Globus pallidus (tissue), 1 donor: ENCODE results near the gene PNPO.
"Not testable (repeated sequence)": the region's sequence is repeated elsewhere in the genome, so short reads cannot be mapped to it uniquely, and the experiment has no call there.

Experiments used
- DNase-seq: peaks from one replicate; pipeline ENCODE4 v3.0.0-alpha.2; 2015; ENCODE audit warnings: low spot score

The PNPO gene

GRCh38 chr17:47918006-47918405, 23.4 kb upstream of the PNPO start:
- DNase-seq = no peak

- DNase-seq = no peak
Measured at GRCh38 chr17:47918991-47919390, 22.4 kb upstream of the PNPO start.

- not testable (repeated sequence) for DNase-seq
Measured at GRCh38 chr17:47919889-47920288, 21.5 kb upstream of the PNPO start.

GRCh38 chr17:47924785-47925677, 16.3 kb upstream of the PNPO start:
- DNase-seq = no peak

GRCh38 chr17:47925678-47925988, 15.7 kb upstream of the PNPO start:
- no peak for DNase-seq

- DNase-seq = no peak
Measured at GRCh38 chr17:47927821-47928400, 13.5 kb upstream of the PNPO start.

- no peak for DNase-seq
Measured at GRCh38 chr17:47928415-47928814, 13.0 kb upstream of the PNPO start.

- no peak for DNase-seq
Measured at GRCh38 chr17:47929218-47930000, 12.0 kb upstream of the PNPO start.

GRCh38 chr17:47931848-47932247, 9.5 kb upstream of the PNPO start:
- no peak for DNase-seq

GRCh38 chr17:47934856-47935255, 6.5 kb upstream of the PNPO start:
- DNase-seq = no peak

- DNase-seq = not testable (repeated sequence)
Measured at GRCh38 chr17:47935468-47935867, 5.9 kb upstream of the PNPO start.

- DNase-seq = no peak
Measured at GRCh38 chr17:47935961-47936360, 5.4 kb upstream of the PNPO start.

GRCh38 chr17:47937941-47938340, 3.4 kb upstream of the PNPO start:
- DNase-seq = no peak

GRCh38 chr17:47942096-47942510, 732 bp downstream of the PNPO start:
- DNase-seq = no peak

GRCh38 chr17:47942568-47942967, 1.2 kb downstream of the PNPO start:
- no peak for DNase-seq

GRCh38 chr17:47945080-47945479, 3.7 kb downstream of the PNPO start:
- DNase-seq = no peak

- DNase-seq = no peak
Measured at GRCh38 chr17:47945529-47946508, 4.4 kb downstream of the PNPO start.

GRCh38 chr17:47946516-47946915, 5.1 kb downstream of the PNPO start:
- DNase-seq = no peak

GRCh38 chr17:47946929-47947397, 5.6 kb downstream of the PNPO start:
- DNase-seq = peak; percentile 62

- DNase-seq = no peak
Measured at GRCh38 chr17:47948706-47949196, 7.4 kb downstream of the PNPO start.

GRCh38 chr17:47949197-47949759, 7.9 kb downstream of the PNPO start:
- DNase-seq = peak; percentile 81
